Endothelial cell of umbilical vein (primary cell): ENCODE measurements around the gene IGBP1.

Experiments
- EZH2 ChIP-seq: IDR thresholded peaks from 2 replicates; pipeline ENCODE4 v1.6.1; 2012; ENCODE audit warnings: borderline replicate concordance, low read depth, mild to moderate bottlenecking, moderate library complexity, low read length, inconsistent platforms; ENCODE audit not compliant: severe bottlenecking
- FOS ChIP-seq: IDR thresholded peaks from 2 replicates; pipeline ENCODE4 v1.6.1; 2011; ENCODE audit warnings: mild to moderate bottlenecking, low read length, moderate library complexity, borderline replicate concordance; ENCODE audit not compliant: insufficient read depth
- MAX ChIP-seq: IDR thresholded peaks from 2 replicates; pipeline ENCODE4 v1.6.1; 2011; ENCODE audit not compliant: insufficient read depth, insufficient read length
- TF ChIP-seq, protein P1 (sequence below), 2 donors: IDR thresholded peaks; 1 replicate in 1 of 2; 2 replicates in 1 of 2; pipeline ENCODE4 v1.5.1; 2011; ENCODE audit warnings: low read length in 2 of 2, mild to moderate bottlenecking in 2 of 2, moderate library complexity in 2 of 2, control low read depth in 1 of 2, inconsistent platforms in 1 of 2, low read depth in 1 of 2; ENCODE audit not compliant: insufficient read depth in 1 of 2; ENCODE audit errors: extremely low read depth in 1 of 2

DNA sequence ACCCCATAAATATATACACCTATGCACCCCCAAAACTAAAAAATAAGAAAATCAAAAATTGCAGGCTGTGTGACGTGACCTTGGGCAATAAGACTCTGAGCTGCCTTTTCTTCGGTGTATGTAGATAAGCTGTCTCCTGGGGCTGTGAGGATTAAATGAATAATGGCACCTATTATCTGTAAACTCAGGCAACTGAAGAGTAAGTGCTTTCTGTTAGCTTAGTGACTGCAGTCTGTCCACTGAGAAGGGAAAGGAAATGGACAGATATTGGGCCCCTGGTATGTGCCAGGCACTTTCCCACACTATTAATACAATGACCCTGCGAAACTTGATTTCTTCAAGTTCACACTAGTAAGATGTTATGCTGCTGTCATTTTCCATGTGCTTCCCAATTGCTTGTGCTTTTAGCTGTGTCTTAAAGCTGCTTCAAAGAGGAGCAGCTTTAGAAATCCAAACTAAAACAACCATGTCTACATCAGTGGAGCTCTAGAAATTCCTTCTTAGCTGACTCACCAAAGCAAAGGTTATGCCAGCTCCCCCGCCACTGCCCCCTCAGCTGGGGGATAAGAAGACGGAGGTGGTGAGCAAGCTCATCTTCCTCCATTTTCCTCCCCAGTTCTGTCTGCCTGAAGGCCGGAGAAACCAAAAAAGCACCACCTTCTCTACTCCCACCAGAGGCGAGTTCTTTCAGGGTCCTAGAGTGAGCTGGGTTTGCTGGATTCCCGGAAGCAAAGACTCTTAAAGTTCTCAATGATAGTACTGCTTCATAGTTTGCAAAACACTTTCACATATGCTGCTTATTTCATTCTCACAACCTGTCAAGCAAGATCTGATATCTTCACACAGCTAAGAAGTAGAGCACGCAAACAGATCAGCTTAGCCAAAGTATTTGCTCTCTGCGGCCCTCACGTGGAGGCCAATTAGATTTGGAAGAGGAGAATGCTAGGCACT is 35.3 kb downstream of the IGBP1 start:
- TF ChIP-seq, protein P1, sequence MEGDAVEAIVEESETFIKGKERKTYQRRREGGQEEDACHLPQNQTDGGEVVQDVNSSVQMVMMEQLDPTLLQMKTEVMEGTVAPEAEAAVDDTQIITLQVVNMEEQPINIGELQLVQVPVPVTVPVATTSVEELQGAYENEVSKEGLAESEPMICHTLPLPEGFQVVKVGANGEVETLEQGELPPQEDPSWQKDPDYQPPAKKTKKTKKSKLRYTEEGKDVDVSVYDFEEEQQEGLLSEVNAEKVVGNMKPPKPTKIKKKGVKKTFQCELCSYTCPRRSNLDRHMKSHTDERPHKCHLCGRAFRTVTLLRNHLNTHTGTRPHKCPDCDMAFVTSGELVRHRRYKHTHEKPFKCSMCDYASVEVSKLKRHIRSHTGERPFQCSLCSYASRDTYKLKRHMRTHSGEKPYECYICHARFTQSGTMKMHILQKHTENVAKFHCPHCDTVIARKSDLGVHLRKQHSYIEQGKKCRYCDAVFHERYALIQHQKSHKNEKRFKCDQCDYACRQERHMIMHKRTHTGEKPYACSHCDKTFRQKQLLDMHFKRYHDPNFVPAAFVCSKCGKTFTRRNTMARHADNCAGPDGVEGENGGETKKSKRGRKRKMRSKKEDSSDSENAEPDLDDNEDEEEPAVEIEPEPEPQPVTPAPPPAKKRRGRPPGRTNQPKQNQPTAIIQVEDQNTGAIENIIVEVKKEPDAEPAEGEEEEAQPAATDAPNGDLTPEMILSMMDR (IDR thresholded peaks at IDR 0.05; ENCODE audit: extremely low read depth in 1 of 2, insufficient read depth in 1 of 2, low read depth in 1 of 2, low read length in 2 of 2): no peak
- TF ChIP-seq FOS (peak; percentile 36), MAX (no peak), EZH2 (no peak)
